AML-193 (cell line): ENCODE data around the gene MESP1.

Experiments used
- DNase-seq, 2 experiments: peaks; one replicate each; lab custom pipeline; 2025; lab: John Stamatoyannopoulos, UW

Gene MESP1

GRCh38 chr15:89781055-89781454 lies 30.0 kb upstream of the MESP1 start:
- no peak for DNase-seq

GRCh38 chr15:89780601-89781000 lies 29.6 kb upstream of the MESP1 start:
- DNase-seq = no peak

GRCh38 chr15:89778861-89779260 lies 27.8 kb upstream of the MESP1 start:
- no peak for DNase-seq

GRCh38 chr15:89777782-89778380 lies 26.8 kb upstream of the MESP1 start:
- no peak for DNase-seq

GRCh38 chr15:89777073-89777751 lies 26.2 kb upstream of the MESP1 start:
- no peak for DNase-seq

GRCh38 chr15:89776274-89777072 lies 25.4 kb upstream of the MESP1 start, which contains the start of gene MESP2:
MESP2 (plus strand) TSS chr15:89776332; CDS start chr15:89776358, 26 bp downstream.
- no peak for DNase-seq

GRCh38 chr15:89775815-89776214 lies 24.8 kb upstream of the MESP1 start:
- DNase-seq = no peak

- no peak for DNase-seq
These were observed 23.4 kb upstream of the MESP1 start for GRCh38 chr15:89774492-89774891.

- no peak for DNase-seq
These were observed 22.0 kb upstream of the MESP1 start for GRCh38 chr15:89772932-89773583.

- DNase-seq = no peak
These were observed 19.0 kb upstream of the MESP1 start for GRCh38 chr15:89770041-89770440.

GRCh38 chr15:89769366-89769765 lies 18.3 kb upstream of the MESP1 start:
- no peak for DNase-seq

- no peak for DNase-seq
These were observed 17.0 kb upstream of the MESP1 start for GRCh38 chr15:89768071-89768500.

GRCh38 chr15:89767411-89767915 lies 16.4 kb upstream of the MESP1 start:
- no peak for DNase-seq

- no peak for DNase-seq
These were observed 15.6 kb upstream of the MESP1 start for GRCh38 chr15:89766357-89767311.

- DNase-seq = no peak
These were observed 14.6 kb upstream of the MESP1 start for GRCh38 chr15:89765694-89766093.

GRCh38 chr15:89761929-89762328 lies 10.9 kb upstream of the MESP1 start:
- no peak for DNase-seq

- DNase-seq = no peak
These were observed 10.2 kb upstream of the MESP1 start for GRCh38 chr15:89761009-89761831.

- peak; percentile 50 to 54 for DNase-seq
These were observed 9.4 kb upstream of the MESP1 start for GRCh38 chr15:89760303-89761008.

GRCh38 chr15:89759835-89760234 lies 8.8 kb upstream of the MESP1 start:
- no peak for DNase-seq
